GM21367 (cell line): Measurements from ENCODE around the gene CCL18.
"Not testable (repeated sequence)": the region's sequence is repeated elsewhere in the genome, so short reads cannot be mapped to it uniquely, and the experiment has no call there.

Source experiments
- ATAC-seq: cut with Tn5 transposase; IDR thresholded peaks from one replicate; pipeline ENCODE4 v1.9.1; 2021; ENCODE audit not compliant: unreplicated experiment

CCL18 gene

GRCh38 chr17:36099004-36099403, 34.9 kb downstream of the CCL18 start:
- ATAC-seq: not testable (repeated sequence)

GRCh38 chr17:36103401-36103975, 39.4 kb downstream of the CCL18 start, which contains the start of gene CCL4:
CCL4 (plus strand) TSS chr17:36103827; CDS start chr17:36103906, 79 bp downstream.
- peak; percentile 53 for ATAC-seq

- not testable (repeated sequence) for ATAC-seq
Observed at GRCh38 chr17:36104246-36104645, 40.2 kb downstream of the CCL18 start.

- ATAC-seq: no peak
Observed at GRCh38 chr17:36104701-36105181, 40.7 kb downstream of the CCL18 start.

GRCh38 chr17:36105781-36106492, 41.9 kb downstream of the CCL18 start:
- no peak for ATAC-seq

GRCh38 chr17:36106493-36106835, 42.4 kb downstream of the CCL18 start:
- no peak for ATAC-seq

GRCh38 chr17:36107660-36108059, 43.6 kb downstream of the CCL18 start:
- no peak for ATAC-seq

GRCh38 chr17:36108265-36108664, 44.2 kb downstream of the CCL18 start:
- ATAC-seq: not testable (repeated sequence)

GRCh38 chr17:36111068-36111490, 47.0 kb downstream of the CCL18 start:
- no peak for ATAC-seq

GRCh38 chr17:36112572-36112971, 48.5 kb downstream of the CCL18 start:
- ATAC-seq: no peak

- ATAC-seq: not testable (repeated sequence)
Observed at GRCh38 chr17:36113131-36113530, 49.1 kb downstream of the CCL18 start.

- not testable (repeated sequence) for ATAC-seq
Observed at GRCh38 chr17:36114971-36115648, 51.0 kb downstream of the CCL18 start.

GRCh38 chr17:36115649-36115977, 51.5 kb downstream of the CCL18 start:
- not testable (repeated sequence) for ATAC-seq

- ATAC-seq: no peak
Observed at GRCh38 chr17:36117505-36118382, 53.7 kb downstream of the CCL18 start.

- ATAC-seq: no peak
Observed at GRCh38 chr17:36118477-36119353, 54.6 kb downstream of the CCL18 start.

GRCh38 chr17:36120221-36120620, 56.1 kb downstream of the CCL18 start:
- no peak for ATAC-seq

- ATAC-seq: not testable (repeated sequence)
Observed at GRCh38 chr17:36121099-36121498, 57.0 kb downstream of the CCL18 start.
